ENCODE results near the gene MMP17.

DNA sequence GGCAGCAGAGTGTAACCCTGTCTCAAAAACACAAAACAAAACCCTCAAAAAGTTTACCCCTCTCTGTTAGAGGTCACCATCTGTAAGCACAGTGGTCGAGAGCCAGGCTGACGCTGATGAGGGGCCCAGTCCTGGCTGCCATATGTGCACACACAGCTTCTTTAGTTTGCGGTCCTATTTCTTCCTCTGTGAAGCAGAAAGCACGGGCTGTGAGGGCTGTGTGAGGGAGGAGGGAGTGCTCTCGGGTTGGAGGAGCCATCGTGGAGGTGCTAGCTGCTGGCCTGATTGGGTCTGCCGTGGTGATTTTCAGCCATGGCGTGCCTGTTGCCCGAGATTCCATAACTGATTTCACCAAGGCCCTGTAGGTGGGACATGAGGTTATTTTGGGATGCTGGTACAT lies 69.7 kb downstream of the MMP17 start:
- TF ChIP-seq, protein P1, sequence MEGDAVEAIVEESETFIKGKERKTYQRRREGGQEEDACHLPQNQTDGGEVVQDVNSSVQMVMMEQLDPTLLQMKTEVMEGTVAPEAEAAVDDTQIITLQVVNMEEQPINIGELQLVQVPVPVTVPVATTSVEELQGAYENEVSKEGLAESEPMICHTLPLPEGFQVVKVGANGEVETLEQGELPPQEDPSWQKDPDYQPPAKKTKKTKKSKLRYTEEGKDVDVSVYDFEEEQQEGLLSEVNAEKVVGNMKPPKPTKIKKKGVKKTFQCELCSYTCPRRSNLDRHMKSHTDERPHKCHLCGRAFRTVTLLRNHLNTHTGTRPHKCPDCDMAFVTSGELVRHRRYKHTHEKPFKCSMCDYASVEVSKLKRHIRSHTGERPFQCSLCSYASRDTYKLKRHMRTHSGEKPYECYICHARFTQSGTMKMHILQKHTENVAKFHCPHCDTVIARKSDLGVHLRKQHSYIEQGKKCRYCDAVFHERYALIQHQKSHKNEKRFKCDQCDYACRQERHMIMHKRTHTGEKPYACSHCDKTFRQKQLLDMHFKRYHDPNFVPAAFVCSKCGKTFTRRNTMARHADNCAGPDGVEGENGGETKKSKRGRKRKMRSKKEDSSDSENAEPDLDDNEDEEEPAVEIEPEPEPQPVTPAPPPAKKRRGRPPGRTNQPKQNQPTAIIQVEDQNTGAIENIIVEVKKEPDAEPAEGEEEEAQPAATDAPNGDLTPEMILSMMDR (IDR thresholded peaks at IDR 0.05; ENCODE audit: low read length) = no peak
- no peak for TF ChIP-seq EZH2 (optimal IDR thresholded peaks at IDR 0.05; ENCODE audit: low read depth, low read length)
- TF ChIP-seq EZH2phosphoT487 (IDR thresholded peaks at IDR 0.05; ENCODE audit: low read length) = no peak
